ENCODE data around the gene AP1M1.

AP1M1 gene

DNA sequence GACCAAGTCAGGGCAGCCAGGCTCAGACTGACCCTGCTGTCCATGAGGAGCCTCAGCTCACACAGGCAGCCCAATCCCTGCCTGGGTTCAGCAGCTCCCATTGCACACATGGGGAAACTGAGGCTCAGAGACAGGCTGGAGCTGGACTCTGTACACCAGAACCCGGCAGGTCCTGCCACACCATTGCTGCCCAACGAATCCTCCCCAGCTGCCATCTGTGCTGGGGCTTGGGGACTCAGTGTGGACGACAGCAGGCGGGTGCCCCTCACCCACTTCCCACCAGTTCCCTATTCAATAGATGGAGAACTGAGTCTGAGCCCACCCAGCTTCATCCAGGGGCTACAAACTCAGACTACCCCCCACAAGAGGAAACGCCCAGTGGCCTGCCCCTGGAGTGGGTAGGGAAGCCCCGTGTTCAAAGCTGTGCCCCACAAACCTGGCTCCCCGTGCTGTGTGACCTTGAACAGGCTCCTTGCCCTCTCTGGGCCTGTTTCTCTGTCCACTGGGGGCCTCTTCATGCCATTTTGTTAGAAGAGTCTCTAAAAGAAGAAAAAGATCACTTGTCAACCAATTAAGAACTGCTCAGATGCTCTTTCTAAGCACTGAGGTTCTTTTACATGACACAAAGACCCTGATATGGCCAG is 50.8 kb downstream of the AP1M1 start:
- in situ Hi-C loops (cut with MboI; ENCODE audit: low pct_unique_long_range_greater_than_20kb, low sequenced_read_pairs, unreplicated experiment): loop anchor here (5.0 kb wide), 1 partner anchor 139 kb away; no protein-coding TSS in a partner anchor
- no peak for DNase-seq (ENCODE audit: low spot score)
- TF ChIP-seq, protein P1, sequence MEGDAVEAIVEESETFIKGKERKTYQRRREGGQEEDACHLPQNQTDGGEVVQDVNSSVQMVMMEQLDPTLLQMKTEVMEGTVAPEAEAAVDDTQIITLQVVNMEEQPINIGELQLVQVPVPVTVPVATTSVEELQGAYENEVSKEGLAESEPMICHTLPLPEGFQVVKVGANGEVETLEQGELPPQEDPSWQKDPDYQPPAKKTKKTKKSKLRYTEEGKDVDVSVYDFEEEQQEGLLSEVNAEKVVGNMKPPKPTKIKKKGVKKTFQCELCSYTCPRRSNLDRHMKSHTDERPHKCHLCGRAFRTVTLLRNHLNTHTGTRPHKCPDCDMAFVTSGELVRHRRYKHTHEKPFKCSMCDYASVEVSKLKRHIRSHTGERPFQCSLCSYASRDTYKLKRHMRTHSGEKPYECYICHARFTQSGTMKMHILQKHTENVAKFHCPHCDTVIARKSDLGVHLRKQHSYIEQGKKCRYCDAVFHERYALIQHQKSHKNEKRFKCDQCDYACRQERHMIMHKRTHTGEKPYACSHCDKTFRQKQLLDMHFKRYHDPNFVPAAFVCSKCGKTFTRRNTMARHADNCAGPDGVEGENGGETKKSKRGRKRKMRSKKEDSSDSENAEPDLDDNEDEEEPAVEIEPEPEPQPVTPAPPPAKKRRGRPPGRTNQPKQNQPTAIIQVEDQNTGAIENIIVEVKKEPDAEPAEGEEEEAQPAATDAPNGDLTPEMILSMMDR (IDR thresholded peaks at IDR 0.05; ENCODE audit: extremely low read depth, insufficient read depth, missing control alignments): no peak

DNA sequence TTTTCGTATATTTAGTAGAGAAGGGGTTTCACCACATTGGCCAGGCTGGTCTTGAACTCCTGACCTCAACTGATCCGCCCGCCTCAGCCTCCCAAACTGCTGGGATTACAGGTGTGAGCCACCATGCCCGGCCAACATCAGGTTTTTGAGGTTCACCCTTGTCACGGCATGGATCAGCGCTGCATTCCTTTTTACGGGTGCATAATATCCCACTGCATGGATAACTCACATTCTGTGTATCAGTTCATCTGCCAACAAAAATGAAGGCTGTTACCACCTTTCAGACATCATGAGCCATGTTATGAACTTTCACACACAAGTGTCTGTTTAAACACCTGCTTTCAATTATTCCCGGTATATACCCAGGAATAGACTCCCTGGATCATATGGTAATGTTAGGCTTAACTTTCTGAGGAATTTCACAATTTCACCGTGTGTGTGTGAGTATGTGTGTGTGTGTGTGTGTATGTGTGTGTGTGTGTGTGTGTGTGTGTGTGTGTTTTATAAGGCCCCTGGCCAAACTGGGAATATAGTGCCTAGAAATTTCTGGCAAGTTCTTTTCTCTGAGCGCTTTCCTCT is 52.2 kb downstream of the AP1M1 start:
- DNase-seq (ENCODE audit: low spot score): no peak
- TF ChIP-seq, protein P1 (IDR thresholded peaks at IDR 0.05; ENCODE audit: extremely low read depth, insufficient read depth, missing control alignments): no peak
- in situ Hi-C loops (cut with MboI; ENCODE audit: low pct_unique_long_range_greater_than_20kb, low sequenced_read_pairs, unreplicated experiment): loop anchor here (5.0 kb wide), 1 partner anchor 137 kb away; no protein-coding TSS in a partner anchor

DNA sequence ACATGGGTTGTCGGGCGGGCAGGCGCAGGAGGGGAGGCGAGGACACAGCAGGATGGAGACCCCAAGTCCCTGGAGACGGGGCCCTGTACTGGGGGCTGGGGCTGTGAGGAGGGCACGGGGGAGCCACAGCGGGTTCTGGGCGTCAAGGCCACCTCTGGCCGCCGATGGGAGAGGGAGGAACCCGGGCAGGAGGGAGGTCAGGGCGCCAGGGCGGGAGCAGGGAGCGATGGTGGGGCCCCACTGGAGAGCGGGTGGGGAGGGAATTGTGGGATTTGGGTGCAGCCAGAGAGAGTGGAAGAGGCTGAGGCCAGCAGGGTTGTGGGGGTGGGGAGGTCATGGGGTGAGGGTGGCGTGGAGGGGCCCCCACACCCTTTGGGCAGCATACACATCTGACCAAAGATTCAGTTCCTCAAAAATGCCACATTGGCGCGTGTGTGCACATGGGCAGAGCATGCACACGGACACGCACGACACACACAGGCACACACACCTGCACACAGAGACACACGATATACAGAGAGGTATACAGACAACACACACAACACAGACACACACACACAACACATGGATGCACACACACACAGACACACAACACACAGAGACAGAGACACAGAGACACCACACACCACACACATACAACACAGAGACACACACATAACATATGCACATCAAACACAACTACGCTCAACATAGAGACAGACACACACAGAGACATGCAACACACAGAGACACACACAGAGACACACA is 54.9 kb downstream of the AP1M1 start:
- TF ChIP-seq, protein P1 (IDR thresholded peaks at IDR 0.05; ENCODE audit: extremely low read depth, insufficient read depth, missing control alignments): no peak
- no peak for DNase-seq (ENCODE audit: low spot score)
- in situ Hi-C loops (cut with MboI; ENCODE audit: low pct_unique_long_range_greater_than_20kb, low sequenced_read_pairs, unreplicated experiment): no loop called here

DNA sequence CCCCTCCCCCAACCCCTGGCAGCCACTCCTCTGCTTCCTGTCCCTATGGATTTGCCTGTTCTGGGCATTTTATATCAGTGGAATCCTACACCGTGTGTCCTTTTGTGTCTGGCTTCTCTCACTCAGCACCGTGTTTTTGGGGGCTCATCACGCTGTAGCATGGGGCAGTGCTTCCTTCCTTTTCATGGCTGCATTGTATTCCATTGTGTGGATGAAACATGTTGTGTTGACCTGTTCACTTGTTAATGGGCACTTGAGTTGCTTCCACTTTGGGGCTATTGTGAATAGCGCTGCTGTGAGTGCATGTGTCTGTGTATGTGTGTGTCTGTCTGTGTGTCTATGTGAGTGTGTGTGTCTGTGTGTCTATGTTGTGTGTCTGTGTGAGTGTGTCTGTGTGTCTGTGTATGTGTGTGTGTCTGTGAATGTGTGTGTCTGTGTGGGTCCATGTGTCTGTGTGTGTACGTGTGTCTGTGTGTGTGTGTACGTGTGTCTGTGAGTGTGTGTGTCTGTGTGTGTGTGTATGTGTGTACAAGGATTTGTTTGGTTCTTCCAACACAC is 57.2 kb downstream of the AP1M1 start:
- no peak for DNase-seq (ENCODE audit: low spot score)
- TF ChIP-seq, protein P1 (IDR thresholded peaks at IDR 0.05; ENCODE audit: extremely low read depth, insufficient read depth, missing control alignments): no peak
- in situ Hi-C loops (cut with MboI; ENCODE audit: low pct_unique_long_range_greater_than_20kb, low sequenced_read_pairs, unreplicated experiment): no loop called here

DNA sequence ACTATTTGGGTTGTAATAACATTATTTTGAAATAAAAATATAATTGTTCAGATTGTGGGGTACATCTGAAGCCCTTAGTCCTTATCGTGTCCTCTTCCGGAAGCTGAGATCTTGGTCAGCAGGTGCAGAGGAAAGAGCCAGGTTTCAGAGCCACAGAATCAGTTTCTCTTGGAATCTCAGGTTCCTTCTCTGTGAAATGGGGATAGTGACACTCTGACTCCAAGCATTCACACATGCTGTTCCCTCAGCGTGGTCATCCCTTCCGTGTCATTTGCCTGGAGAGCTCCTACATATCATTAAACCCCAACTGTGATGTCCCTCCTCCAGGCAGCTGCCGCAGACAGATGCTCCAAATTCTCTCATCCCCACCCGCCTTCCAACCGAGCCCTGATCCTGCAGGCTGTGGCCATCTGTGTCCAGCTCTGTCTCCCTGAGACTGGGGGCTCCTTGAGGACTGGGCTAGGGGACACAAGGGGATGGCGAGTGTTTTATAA is 59.8 kb downstream of the AP1M1 start:
- no peak for DNase-seq (ENCODE audit: low spot score)
- in situ Hi-C loops (cut with MboI; ENCODE audit: low pct_unique_long_range_greater_than_20kb, low sequenced_read_pairs, unreplicated experiment): no loop called here
- TF ChIP-seq, protein P1 (IDR thresholded peaks at IDR 0.05; ENCODE audit: extremely low read depth, insufficient read depth, missing control alignments): no peak

DNA sequence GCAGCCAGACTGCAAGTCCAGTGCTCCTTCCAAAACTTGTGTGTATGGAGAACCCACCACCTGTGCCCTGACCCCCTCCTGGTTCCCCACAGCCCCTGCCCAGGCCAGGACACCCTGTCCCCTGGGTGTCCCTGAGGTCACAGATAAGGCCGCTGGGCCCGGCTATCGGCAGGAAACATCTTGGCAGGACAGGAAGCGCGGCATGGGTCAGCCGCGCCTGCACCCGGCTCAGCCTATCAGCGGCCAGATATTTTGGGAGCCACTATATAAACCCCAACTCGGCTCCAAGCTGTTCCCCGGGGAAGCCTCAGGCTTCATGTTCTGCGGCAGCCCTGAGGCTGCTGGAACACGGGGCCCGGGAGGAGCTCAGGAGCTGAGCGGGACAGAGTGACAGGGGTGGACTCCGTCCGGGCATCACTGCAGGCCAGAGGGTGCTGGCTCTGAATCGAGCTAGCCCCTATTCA is 60.8 kb downstream of the AP1M1 start:
- DNase-seq (ENCODE audit: low spot score): no peak
- TF ChIP-seq, protein P1 (IDR thresholded peaks at IDR 0.05; ENCODE audit: extremely low read depth, insufficient read depth, missing control alignments): no peak
- in situ Hi-C loops (cut with MboI; ENCODE audit: low pct_unique_long_range_greater_than_20kb, low sequenced_read_pairs, unreplicated experiment): no loop called here

All from GM13977 (cell line).